Measurements from ENCODE around the gene SHF. TPM values are rescaled to one million over a fixed set of nuclear protein-coding genes. Genes with fewer than 3 reads are reported as not detected.

SHF gene
- polyA plus RNA-seq, 3 donors: 0.58 to 0.70 (median 0.67) TPM

GRCh38 chr15:45231132-45231531 lies 43.4 kb upstream of the SHF start:
- Histone ChIP-seq H3K27ac (ENCODE audit: low read depth in 1 of 2, low read length in 2 of 2) (no peak overlapping the region), H3K4me2 (replicated peaks; ENCODE audit: extremely low read depth, low read length, poor library complexity, severe bottlenecking) (no peak overlapping the region), H3K36me3 (replicated peaks in 1 of 2; ENCODE audit: control insufficient read depth in 1 of 2, insufficient read depth in 2 of 2, low read length in 2 of 2) (no peaks in the 10 kb centered on the region), H4K20me1 (ENCODE audit: insufficient read depth, low read length) (no peaks in the 10 kb centered on the region), H3K27me3 (ENCODE audit: control insufficient read depth in 2 of 2, insufficient read depth in 2 of 2, low read length in 2 of 2) (no peaks in the 10 kb centered on the region), H2AFZ (ENCODE audit: insufficient read depth, low read depth, low read length, poor library complexity, severe bottlenecking) (no peak overlapping the region), H3K4me1 (ENCODE audit: control insufficient read depth in 1 of 2, insufficient read depth in 2 of 2, low read length in 2 of 2) (no peaks in the 10 kb centered on the region), H3K9ac (ENCODE audit: insufficient read depth, low read length, poor library complexity, severe bottlenecking) (no peak overlapping the region), H3K9me3 (replicated peaks in 1 of 2; ENCODE audit: control insufficient read depth in 1 of 2, insufficient read depth in 1 of 2, low read length in 2 of 2) (peaks cover 22 to 30% of the 10 kb centered on the region in 2 donors), H3K4me3 (replicated peaks in 1 of 3; ENCODE audit: low read depth in 2 of 3, low read length in 3 of 3) (no peak overlapping the region), H3K79me2 (ENCODE audit: insufficient read depth, low read length) (no peaks in the 10 kb centered on the region)
- 70% methylated on average over 1 of the region's 3 CpGs for WGBS (ENCODE audit: insufficient coverage)
- no peak for DNase-seq
- Mint-ChIP-seq H3K4me1 (no peaks in the 10 kb centered on the region), H3K27ac (no peak overlapping the region), H3K27me3 (ENCODE audit: low read depth in 3 of 3) (peaks cover 3 to 5% (median 3%) of the 10 kb centered on the region in 3 donors), H3K4me3 (no peak overlapping the region), H3K9me3 (peaks cover 15 to 39% (median 27%) of the 10 kb centered on the region in 7 donors), H3K36me3 (no peaks in the 10 kb centered on the region)
- intact Hi-C loops (cut with micrococcal nuclease): no loop called here
- no peak for TF ChIP-seq CTCF (IDR thresholded peaks at IDR 0.05)

GRCh38 chr15:45230245-45230965 lies 42.6 kb upstream of the SHF start:
- H4K20me1 ChIP-seq (ENCODE audit: insufficient read depth, low read length): no peaks in the 10 kb centered on the region
- no peak overlapping the region for H3K4me3 ChIP-seq (replicated peaks in 1 of 3; ENCODE audit: low read depth in 2 of 3, low read length in 3 of 3)
- Mint-ChIP-seq H3K9me3 (peaks cover 15 to 32% (median 25%) of the 10 kb centered on the region in 7 donors), H3K27me3 (ENCODE audit: low read depth in 3 of 3) (peaks cover 3 to 7% (median 5%) of the 10 kb centered on the region in 3 donors), H3K36me3 (no peaks in the 10 kb centered on the region), H3K27ac (no peak overlapping the region), H3K4me1 (no peaks in the 10 kb centered on the region), H3K4me3 (no peak overlapping the region)
- H2AFZ ChIP-seq (ENCODE audit: insufficient read depth, low read depth, low read length, poor library complexity, severe bottlenecking): no peak overlapping the region
- TF ChIP-seq CTCF (IDR thresholded peaks at IDR 0.05): no peak
- peaks cover 22 to 25% of the 10 kb centered on the region in 2 donors for H3K9me3 ChIP-seq (replicated peaks in 1 of 2; ENCODE audit: control insufficient read depth in 1 of 2, insufficient read depth in 1 of 2, low read length in 2 of 2)
- H3K9ac ChIP-seq (ENCODE audit: insufficient read depth, low read length, poor library complexity, severe bottlenecking): no peak overlapping the region
- H3K4me2 ChIP-seq (replicated peaks; ENCODE audit: extremely low read depth, low read length, poor library complexity, severe bottlenecking): no peak overlapping the region
- intact Hi-C loops (cut with micrococcal nuclease): no loop called here
- H3K27ac ChIP-seq (ENCODE audit: low read depth in 1 of 2, low read length in 2 of 2): no peak overlapping the region
- WGBS (ENCODE audit: insufficient coverage): 14% methylated on average over 1 of the region's 1 CpG
- H3K4me1 ChIP-seq (ENCODE audit: control insufficient read depth in 1 of 2, insufficient read depth in 2 of 2, low read length in 2 of 2): no peaks in the 10 kb centered on the region
- no peaks in the 10 kb centered on the region for H3K36me3 ChIP-seq (replicated peaks in 1 of 2; ENCODE audit: control insufficient read depth in 1 of 2, insufficient read depth in 2 of 2, low read length in 2 of 2)
- no peaks in the 10 kb centered on the region for H3K79me2 ChIP-seq (ENCODE audit: insufficient read depth, low read length)
- H3K27me3 ChIP-seq (ENCODE audit: control insufficient read depth in 2 of 2, insufficient read depth in 2 of 2, low read length in 2 of 2): no peaks in the 10 kb centered on the region
- DNase-seq: no peak
